Kidney (tissue), 14 donors: ENCODE measurements around the gene CCDC138. TPM values are rescaled to one million over a fixed set of nuclear protein-coding genes. Genes with fewer than 3 reads are reported as not detected.

Experiments
- DNase-seq, 5 donors: peaks; one replicate each; pipeline ENCODE4 v3.0.0-alpha.2; 2013 to 2020
- FAIRE-seq: peaks from 2 replicates; lab custom pipeline; 2012; peaks lifted over from hg19 to GRCh38; lab: Jason Lieb, UNC
- H3K27ac ChIP-seq, 2 donors: one replicate each; pipeline ENCODE4 v1.7.0; 2013; ENCODE audit warnings: low read depth in 2 of 2, low read length in 2 of 2, inconsistent platforms in 1 of 2
- H3K27me3 ChIP-seq: one replicate; pipeline ENCODE4 v1.7.1; 2013; ENCODE audit warnings: low read length, inconsistent platforms; ENCODE audit not compliant: control insufficient read depth, insufficient read depth
- H3K36me3 ChIP-seq, 3 donors: one replicate each; pipeline versions ENCODE4 v1.7.0 to v1.7.1; 2013; ENCODE audit warnings: low read length in 3 of 3, control low read depth in 1 of 3, inconsistent platforms in 1 of 3; ENCODE audit not compliant: insufficient read depth in 3 of 3, control insufficient read depth in 2 of 3
- H3K4me1 ChIP-seq, 3 donors: one replicate each; pipeline versions ENCODE4 v1.7.0 to v1.7.1; 2013; ENCODE audit warnings: low read length in 3 of 3, inconsistent platforms in 1 of 3, low read depth in 1 of 3; ENCODE audit not compliant: control insufficient read depth in 2 of 3, insufficient read depth in 2 of 3
- H3K4me3 ChIP-seq, 3 donors: one replicate each; pipeline versions ENCODE4 v1.7.0 to v1.8.1; 2013; ENCODE audit warnings: low read length in 3 of 3, control low read depth in 1 of 3, inconsistent platforms in 1 of 3
- H3K9ac ChIP-seq, 3 donors: one replicate each; pipeline versions ENCODE4 v1.7.0 to v1.7.1; 2013; ENCODE audit warnings: low read length in 3 of 3, control low read depth in 1 of 3, inconsistent platforms in 1 of 3
- H3K9me3 ChIP-seq, 3 donors: one replicate each; pipeline versions ENCODE4 v1.7.0 to v1.7.1; 2013; ENCODE audit warnings: low read length in 3 of 3, control low read depth in 1 of 3, inconsistent platforms in 1 of 3; ENCODE audit not compliant: control insufficient read depth in 2 of 3, insufficient read depth in 1 of 3
- intact Hi-C: fragments of 100-400 bp; cut with DNase I; formaldehyde crosslinking; loops from one replicate; pipeline ENCODE4 v1.11.1; 2022
- polyA plus RNA-seq: library from polyadenylated mRNA; stranded (reverse); fragments of 350-450 nt; fragmentation: Illumina TruSeq; extraction: RNeasy Lipid Tissue Mini Kit (QIAGEN cat#74804); gene quantifications from one replicate; pipeline ENCODE4 v1.2.3, GENCODE V29; 2014; ENCODE audit warnings: low read depth, low replicate concordance; ENCODE audit not compliant: insufficient read depth
- total RNA-seq: library from RNA; stranded (reverse); fragmentation: NEBNext Ultra II Directional; extraction: Animal tissue kit (Norgen Biotek cat#: 25700); gene quantifications from one replicate; pipeline ENCODE4 v1.2.1, GENCODE V29; 2021
- TF ChIP-seq, protein P1 (sequence below): IDR thresholded peaks from 3 replicates; pipeline ENCODE4 v1.5.1; 2012; ENCODE audit warnings: mild to moderate bottlenecking, moderate library complexity, borderline replicate concordance; ENCODE audit not compliant: insufficient read depth; ENCODE audit errors: extremely low read depth
- donor health status: control.
- donor health status: control.
- donor health status: control.
- donor health status: control.
- donor health status: control.
- donor health status: DM: yes; HTN: yes; CAD: no.
- donor health status: Normal renal cell carcinoma (clear cell type).

CCDC138 gene
- total and polyA plus RNA-seq, 2 donors from 2014 or later, result 1.3 to 3.2 TPM

DNA sequence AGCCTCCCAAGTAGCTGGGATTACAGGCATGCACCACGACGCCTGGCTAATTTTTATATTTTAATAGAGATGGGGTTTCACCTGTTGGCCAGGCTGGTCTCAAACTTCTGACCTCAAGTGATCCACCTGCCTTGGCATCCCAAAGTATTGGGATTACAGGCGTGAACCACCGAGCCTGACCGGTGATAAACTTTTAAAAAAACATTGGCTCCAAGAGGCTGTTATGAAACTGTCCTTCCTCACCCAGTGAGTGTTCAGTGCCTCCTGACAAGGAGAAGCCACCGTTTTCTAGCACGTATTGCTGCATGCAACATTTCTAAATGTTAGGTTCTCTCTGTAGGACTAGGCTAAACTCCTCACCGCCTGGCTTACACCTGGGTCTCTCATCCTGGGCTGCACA, 139.2 kb downstream of the CCDC138 start:
- Histone ChIP-seq H3K9me3 (no peaks in the 10 kb centered on the region), H3K27me3 (no peaks in the 10 kb centered on the region), H3K27ac (no peak overlapping the region), H3K4me3 (no peak overlapping the region), H3K4me1 (no peaks in the 10 kb centered on the region), H3K9ac (no peak overlapping the region), H3K36me3 (no peaks in the 10 kb centered on the region)
- TF ChIP-seq, protein P1, sequence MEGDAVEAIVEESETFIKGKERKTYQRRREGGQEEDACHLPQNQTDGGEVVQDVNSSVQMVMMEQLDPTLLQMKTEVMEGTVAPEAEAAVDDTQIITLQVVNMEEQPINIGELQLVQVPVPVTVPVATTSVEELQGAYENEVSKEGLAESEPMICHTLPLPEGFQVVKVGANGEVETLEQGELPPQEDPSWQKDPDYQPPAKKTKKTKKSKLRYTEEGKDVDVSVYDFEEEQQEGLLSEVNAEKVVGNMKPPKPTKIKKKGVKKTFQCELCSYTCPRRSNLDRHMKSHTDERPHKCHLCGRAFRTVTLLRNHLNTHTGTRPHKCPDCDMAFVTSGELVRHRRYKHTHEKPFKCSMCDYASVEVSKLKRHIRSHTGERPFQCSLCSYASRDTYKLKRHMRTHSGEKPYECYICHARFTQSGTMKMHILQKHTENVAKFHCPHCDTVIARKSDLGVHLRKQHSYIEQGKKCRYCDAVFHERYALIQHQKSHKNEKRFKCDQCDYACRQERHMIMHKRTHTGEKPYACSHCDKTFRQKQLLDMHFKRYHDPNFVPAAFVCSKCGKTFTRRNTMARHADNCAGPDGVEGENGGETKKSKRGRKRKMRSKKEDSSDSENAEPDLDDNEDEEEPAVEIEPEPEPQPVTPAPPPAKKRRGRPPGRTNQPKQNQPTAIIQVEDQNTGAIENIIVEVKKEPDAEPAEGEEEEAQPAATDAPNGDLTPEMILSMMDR, result no peak
- intact Hi-C loops, result no loop called here
- FAIRE-seq (no peak), DNase-seq (peak in 2 of 5 donors; percentile 3 to 12)

Other genes with a start within 250 kb of the CCDC138 start
- 76.4 TPM for gene RANBP2, start 67.3 kb upstream of the CCDC138 start, total RNA-seq
- gene RANBP2, start 67.3 kb upstream of the CCDC138 start, polyA plus RNA-seq, result 7.9 TPM
- gene EDAR, start 202.4 kb downstream of the CCDC138 start, total RNA-seq, result 3.1 TPM
- gene EDAR, start 202.4 kb downstream of the CCDC138 start, polyA plus RNA-seq, result 0.17 TPM